Epithelial cell of prostate (primary cell): ENCODE data around the gene GLI3.

Experiments used
- DNase-seq: peaks from one replicate; pipeline ENCODE4 v3.0.0-alpha.2; 2011; ENCODE audit warnings: low read depth, low spot score
- H3K27ac ChIP-seq: fragments of 450-650 bp; 2 replicates; pipeline ENCODE4 v1.5.1; 2017; ENCODE audit warnings: mild to moderate bottlenecking

GLI3 gene

GRCh38 chr7:42093349-42093905, 143.6 kb downstream of the GLI3 start:
- no peak for DNase-seq
- H3K27ac ChIP-seq, result no peak overlapping the region

GRCh38 chr7:42091461-42092291, 145.3 kb downstream of the GLI3 start:
- no peak overlapping the region for H3K27ac ChIP-seq
- no peak for DNase-seq

GRCh38 chr7:42090806-42091205, 146.2 kb downstream of the GLI3 start:
- DNase-seq, result no peak
- no peak overlapping the region for H3K27ac ChIP-seq

GRCh38 chr7:42090056-42090455, 147.0 kb downstream of the GLI3 start:
- H3K27ac ChIP-seq, result no peak overlapping the region
- no peak for DNase-seq

- DNase-seq, result no peak
- no peak overlapping the region for H3K27ac ChIP-seq
Observed at GRCh38 chr7:42087616-42088015, 149.4 kb downstream of the GLI3 start.

GRCh38 chr7:42085531-42085930, 151.5 kb downstream of the GLI3 start:
- DNase-seq, result no peak
- no peak overlapping the region for H3K27ac ChIP-seq

GRCh38 chr7:42084263-42084662, 152.7 kb downstream of the GLI3 start:
- DNase-seq, result no peak
- no peak overlapping the region for H3K27ac ChIP-seq

- no peak for DNase-seq
- H3K27ac ChIP-seq, result no peak overlapping the region
Observed at GRCh38 chr7:42083284-42083683, 153.7 kb downstream of the GLI3 start.

GRCh38 chr7:42082144-42082543, 154.9 kb downstream of the GLI3 start:
- no peak for DNase-seq
- H3K27ac ChIP-seq, result no peak overlapping the region

- H3K27ac ChIP-seq, result no peak overlapping the region
- no peak for DNase-seq
Observed at GRCh38 chr7:42081671-42082070, 155.3 kb downstream of the GLI3 start.

GRCh38 chr7:42080841-42081586, 156.0 kb downstream of the GLI3 start:
- no peak for DNase-seq
- no peak overlapping the region for H3K27ac ChIP-seq

- DNase-seq, result no peak
- no peak overlapping the region for H3K27ac ChIP-seq
Observed at GRCh38 chr7:42077271-42078135, 159.5 kb downstream of the GLI3 start.

- no peak overlapping the region for H3K27ac ChIP-seq
- DNase-seq, result no peak
Observed at GRCh38 chr7:42076870-42077269, 160.1 kb downstream of the GLI3 start.

GRCh38 chr7:42075418-42075817, 161.6 kb downstream of the GLI3 start:
- no peak overlapping the region for H3K27ac ChIP-seq
- DNase-seq, result no peak

GRCh38 chr7:42074076-42074475, 162.9 kb downstream of the GLI3 start:
- no peak overlapping the region for H3K27ac ChIP-seq
- DNase-seq, result no peak

- no peak for DNase-seq
- no peak overlapping the region for H3K27ac ChIP-seq
Observed at GRCh38 chr7:42071372-42072261, 165.4 kb downstream of the GLI3 start.

GRCh38 chr7:42070068-42070467, 166.9 kb downstream of the GLI3 start:
- DNase-seq, result peak; percentile 85
- H3K27ac ChIP-seq, result peak overlapping the region; percentile 44

GRCh38 chr7:42069590-42069989, 167.4 kb downstream of the GLI3 start:
- DNase-seq, result no peak
- H3K27ac ChIP-seq, result peak overlapping the region; percentile 44

GRCh38 chr7:42068554-42069280, 168.3 kb downstream of the GLI3 start:
- no peak overlapping the region for H3K27ac ChIP-seq
- DNase-seq, result no peak
